ENCODE data around the gene SLC35D2.

SLC35D2 gene

GRCh38 chr9:96321515-96321914 is 62.0 kb downstream of the SLC35D2 start:
- no peak overlapping the region for H3K56ac ChIP-seq (ENCODE audit: low read length)
- no CpG with 5 or more reads among the region's 7 CpGs for WGBS (ENCODE audit: extremely low coverage, insufficient coverage, low lambda C conversion rate)

GRCh38 chr9:96320749-96321280 is 62.7 kb downstream of the SLC35D2 start:
- H3K27me3 ChIP-seq (ENCODE audit: insufficient read depth, low read length, poor library complexity), result no peaks in the 10 kb centered on the region
- no peak overlapping the region for H3K4me2 ChIP-seq (ENCODE audit: low read length)
- H2BK5ac ChIP-seq (ENCODE audit: low read length), result no peak overlapping the region
- no peak overlapping the region for H3K4ac ChIP-seq (ENCODE audit: low read depth, low read length)
- DNase-seq, result peak; percentile 51
- H3K23ac ChIP-seq (ENCODE audit: low read length), result no peak overlapping the region
- no peak overlapping the region for H3K9ac ChIP-seq (ENCODE audit: low read length)
- H4K5ac ChIP-seq (ENCODE audit: low read length), result no peak overlapping the region
- H3K79me1 ChIP-seq (ENCODE audit: low read length), result no peaks in the 10 kb centered on the region
- H3K27ac ChIP-seq (ENCODE audit: low read depth, low read length), result no peak overlapping the region
- no peaks in the 10 kb centered on the region for H3K4me1 ChIP-seq (ENCODE audit: control insufficient read depth, low read depth, low read length)
- H2BK15ac ChIP-seq (replicated peaks; ENCODE audit: low read depth), result no peak overlapping the region
- no peak overlapping the region for H3K4me3 ChIP-seq (ENCODE audit: low read length)
- H3K18ac ChIP-seq (ENCODE audit: low read length), result no peak overlapping the region
- no peak overlapping the region for H4K8ac ChIP-seq (ENCODE audit: low read depth, low read length)
- H2AK5ac ChIP-seq (ENCODE audit: low read length), result no peak overlapping the region
- no peaks in the 10 kb centered on the region for H3K79me2 ChIP-seq (ENCODE audit: control insufficient read depth, insufficient read depth, low read length)
- H3K36me3 ChIP-seq (ENCODE audit: control insufficient read depth, insufficient read depth, low read length), result no peaks in the 10 kb centered on the region
- no peak overlapping the region for H3K56ac ChIP-seq (ENCODE audit: low read length)
- WGBS (ENCODE audit: extremely low coverage, insufficient coverage, low lambda C conversion rate), result no CpG with 5 or more reads among the region's 8 CpGs
- H2BK120ac ChIP-seq (ENCODE audit: low read depth, low read length), result no peak overlapping the region

More at GRCh38 chr9:96321515-96321914, 62.0 kb downstream of the SLC35D2 start:
- no peaks in the 10 kb centered on the region for H3K79me1 ChIP-seq (ENCODE audit: low read length)
- H3K4ac ChIP-seq (ENCODE audit: low read depth, low read length), result peak overlapping the region; percentile 2
- no peak overlapping the region for H4K8ac ChIP-seq (ENCODE audit: low read depth, low read length)
- no peak overlapping the region for H3K4me3 ChIP-seq (ENCODE audit: low read length)
- no peaks in the 10 kb centered on the region for H3K27me3 ChIP-seq (ENCODE audit: insufficient read depth, low read length, poor library complexity)
- no peak overlapping the region for H3K27ac ChIP-seq (ENCODE audit: low read depth, low read length)
- H3K18ac ChIP-seq (ENCODE audit: low read length), result no peak overlapping the region
- H4K5ac ChIP-seq (ENCODE audit: low read length), result no peak overlapping the region
- H3K4me2 ChIP-seq (ENCODE audit: low read length), result no peak overlapping the region
- no peak overlapping the region for H2AK5ac ChIP-seq (ENCODE audit: low read length)
- H3K4me1 ChIP-seq (ENCODE audit: control insufficient read depth, low read depth, low read length), result no peaks in the 10 kb centered on the region
- no peak for DNase-seq
- no peak overlapping the region for H3K9ac ChIP-seq (ENCODE audit: low read length)
- no peaks in the 10 kb centered on the region for H3K79me2 ChIP-seq (ENCODE audit: control insufficient read depth, insufficient read depth, low read length)
- no peak overlapping the region for H3K23ac ChIP-seq (ENCODE audit: low read length)
- H2BK120ac ChIP-seq (ENCODE audit: low read depth, low read length), result no peak overlapping the region
- H2BK15ac ChIP-seq (replicated peaks; ENCODE audit: low read depth), result no peak overlapping the region
- H3K36me3 ChIP-seq (ENCODE audit: control insufficient read depth, insufficient read depth, low read length), result no peaks in the 10 kb centered on the region
- H2BK5ac ChIP-seq (ENCODE audit: low read length), result no peak overlapping the region

- no peak overlapping the region for H2BK5ac ChIP-seq (ENCODE audit: low read length)
- no peak overlapping the region for H2BK120ac ChIP-seq (ENCODE audit: low read depth, low read length)
- no peaks in the 10 kb centered on the region for H3K27me3 ChIP-seq (ENCODE audit: insufficient read depth, low read length, poor library complexity)
- no peaks in the 10 kb centered on the region for H3K79me1 ChIP-seq (ENCODE audit: low read length)
- H3K4ac ChIP-seq (ENCODE audit: low read depth, low read length), result no peak overlapping the region
- H3K56ac ChIP-seq (ENCODE audit: low read length), result no peak overlapping the region
- H3K18ac ChIP-seq (ENCODE audit: low read length), result no peak overlapping the region
- no peak overlapping the region for H3K9ac ChIP-seq (ENCODE audit: low read length)
- no peak overlapping the region for H4K5ac ChIP-seq (ENCODE audit: low read length)
- no peak overlapping the region for H4K8ac ChIP-seq (ENCODE audit: low read depth, low read length)
- H3K27ac ChIP-seq (ENCODE audit: low read depth, low read length), result no peak overlapping the region
- H3K4me2 ChIP-seq (ENCODE audit: low read length), result no peak overlapping the region
- no CpG with 5 or more reads among the region's 6 CpGs for WGBS (ENCODE audit: extremely low coverage, insufficient coverage, low lambda C conversion rate)
- no peak overlapping the region for H3K23ac ChIP-seq (ENCODE audit: low read length)
- no peaks in the 10 kb centered on the region for H3K4me1 ChIP-seq (ENCODE audit: control insufficient read depth, low read depth, low read length)
- no peak overlapping the region for H3K4me3 ChIP-seq (ENCODE audit: low read length)
- no peaks in the 10 kb centered on the region for H3K79me2 ChIP-seq (ENCODE audit: control insufficient read depth, insufficient read depth, low read length)
- DNase-seq, result no peak
- no peaks in the 10 kb centered on the region for H3K36me3 ChIP-seq (ENCODE audit: control insufficient read depth, insufficient read depth, low read length)
- H2BK15ac ChIP-seq (replicated peaks; ENCODE audit: low read depth), result no peak overlapping the region
- H2AK5ac ChIP-seq (ENCODE audit: low read length), result no peak overlapping the region
These were observed 64.5 kb downstream of the SLC35D2 start for GRCh38 chr9:96318921-96319565.

GRCh38 chr9:96317335-96317980 is 66.1 kb downstream of the SLC35D2 start:
- Histone ChIP-seq H3K4me3 (ENCODE audit: low read length) (no peak overlapping the region), H3K79me2 (ENCODE audit: control insufficient read depth, insufficient read depth, low read length) (no peaks in the 10 kb centered on the region), H3K23ac (ENCODE audit: low read length) (no peak overlapping the region), H3K9ac (ENCODE audit: low read length) (no peak overlapping the region), H3K36me3 (ENCODE audit: control insufficient read depth, insufficient read depth, low read length) (no peaks in the 10 kb centered on the region), H3K4me2 (ENCODE audit: low read length) (no peak overlapping the region), H2BK15ac (replicated peaks; ENCODE audit: low read depth) (no peak overlapping the region), H4K8ac (ENCODE audit: low read depth, low read length) (no peak overlapping the region), H2AK5ac (ENCODE audit: low read length) (no peak overlapping the region), H3K56ac (ENCODE audit: low read length) (no peak overlapping the region), H4K5ac (ENCODE audit: low read length) (no peak overlapping the region), H3K4me1 (ENCODE audit: control insufficient read depth, low read depth, low read length) (no peaks in the 10 kb centered on the region), H3K18ac (ENCODE audit: low read length) (no peak overlapping the region), H3K27ac (ENCODE audit: low read depth, low read length) (no peak overlapping the region), H3K27me3 (ENCODE audit: insufficient read depth, low read length, poor library complexity) (no peaks in the 10 kb centered on the region), H2BK120ac (ENCODE audit: low read depth, low read length) (no peak overlapping the region), H3K4ac (ENCODE audit: low read depth, low read length) (no peak overlapping the region), H2BK5ac (ENCODE audit: low read length) (no peak overlapping the region), H3K79me1 (ENCODE audit: low read length) (no peaks in the 10 kb centered on the region)
- peak; percentile 72 for DNase-seq
- WGBS (ENCODE audit: extremely low coverage, insufficient coverage, low lambda C conversion rate), result no CpG with 5 or more reads among the region's 9 CpGs

GRCh38 chr9:96309850-96310249 is 73.7 kb downstream of the SLC35D2 start:
- H3K36me3 ChIP-seq (ENCODE audit: control insufficient read depth, insufficient read depth, low read length), result no peaks in the 10 kb centered on the region
- no peak overlapping the region for H2AK5ac ChIP-seq (ENCODE audit: low read length)
- no peak overlapping the region for H2BK120ac ChIP-seq (ENCODE audit: low read depth, low read length)
- WGBS (ENCODE audit: extremely low coverage, insufficient coverage, low lambda C conversion rate), result no CpG with 5 or more reads among the region's 7 CpGs
- no peak for DNase-seq
- H3K4me2 ChIP-seq (ENCODE audit: low read length), result no peak overlapping the region
- no peaks in the 10 kb centered on the region for H3K79me1 ChIP-seq (ENCODE audit: low read length)
- H4K5ac ChIP-seq (ENCODE audit: low read length), result no peak overlapping the region
- H3K18ac ChIP-seq (ENCODE audit: low read length), result no peak overlapping the region
- no peak overlapping the region for H2BK15ac ChIP-seq (replicated peaks; ENCODE audit: low read depth)
- H3K27me3 ChIP-seq (ENCODE audit: insufficient read depth, low read length, poor library complexity), result no peaks in the 10 kb centered on the region
- no peak overlapping the region for H2BK5ac ChIP-seq (ENCODE audit: low read length)
- H3K4me3 ChIP-seq (ENCODE audit: low read length), result no peak overlapping the region
- no peaks in the 10 kb centered on the region for H3K4me1 ChIP-seq (ENCODE audit: control insufficient read depth, low read depth, low read length)
- H4K8ac ChIP-seq (ENCODE audit: low read depth, low read length), result no peak overlapping the region
- no peak overlapping the region for H3K27ac ChIP-seq (ENCODE audit: low read depth, low read length)
- H3K79me2 ChIP-seq (ENCODE audit: control insufficient read depth, insufficient read depth, low read length), result no peaks in the 10 kb centered on the region
- no peak overlapping the region for H3K4ac ChIP-seq (ENCODE audit: low read depth, low read length)
- no peak overlapping the region for H3K23ac ChIP-seq (ENCODE audit: low read length)
- no peak overlapping the region for H3K9ac ChIP-seq (ENCODE audit: low read length)
- no peak overlapping the region for H3K56ac ChIP-seq (ENCODE audit: low read length)

All from mesendoderm (in vitro differentiated cells).